ENCODE data around the gene CDHR3.

GRCh38 chr7:105917659-105918058 lies 45.4 kb upstream of the CDHR3 start:
- TF ChIP-seq EZH2phosphoT487 (conservative IDR thresholded peaks at IDR 0.05; ENCODE audit: low read length) (no peak), CTCF (IDR thresholded peaks at IDR 0.05; ENCODE audit: insufficient read depth, low read length, poor library complexity, severe bottlenecking) (no peak)

Measured in SU-DHL-6 (cell line).